ENCODE data around the gene FGFR1OP2. TPM values are rescaled to one million over a fixed set of nuclear protein-coding genes. Genes with fewer than 3 reads are reported as not detected.

The FGFR1OP2 gene
- total RNA-seq, 2 donors from 2014 or later: 42.2 to 71.3 TPM

DNA sequence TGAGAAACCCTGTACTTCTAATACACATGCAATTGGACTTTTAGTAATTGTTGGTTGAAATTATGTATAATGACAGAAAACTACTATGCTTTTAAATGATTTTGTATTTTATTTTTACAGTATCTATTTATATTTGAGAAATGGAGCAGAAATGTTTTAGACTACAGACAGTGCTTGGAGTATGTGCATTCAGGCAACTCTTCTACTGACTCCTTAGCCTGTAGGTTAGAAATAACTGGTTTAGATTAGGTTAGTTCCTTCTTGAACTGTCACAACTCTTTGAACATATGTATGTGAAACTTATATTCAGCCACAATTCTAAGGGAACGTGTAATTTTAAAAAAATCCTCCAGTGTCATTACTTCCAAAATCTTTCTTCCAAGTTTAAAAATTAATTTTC lies 1.7 kb downstream of the FGFR1OP2 start:
- Histone ChIP-seq H3K4me3 (ENCODE audit: low read length) (peak overlapping the region; percentile 98), H3K27me3 (ENCODE audit: control insufficient read depth, insufficient read depth, low read length, poor library complexity, severe bottlenecking) (no peaks in the 10 kb centered on the region), H3K9ac (ENCODE audit: extremely low read depth, low read length, poor library complexity, severe bottlenecking) (peak overlapping the region; percentile 21), H3K27ac (ENCODE audit: low read depth, low read length) (no peak overlapping the region), H3K9me3 (ENCODE audit: control insufficient read depth, low read length) (peaks cover 13% of the 10 kb centered on the region), H3K36me3 (ENCODE audit: control insufficient read depth, insufficient read depth, low read length) (no peaks in the 10 kb centered on the region), H3K4me1 (ENCODE audit: control insufficient read depth, insufficient read depth, low read length) (peaks cover 3% of the 10 kb centered on the region)
- 71 to 90% methylated on average over 1 of the region's 1 CpG for WGBS, 2 experiments (ENCODE audit: insufficient coverage in 1 of 2, insufficient read length in 1 of 2)
- no peak overlapping the region for H3K27ac Mint-ChIP-seq
- no peak for DNase-seq
- peaks cover 10% of the 10 kb centered on the region for H3K9me3 Mint-ChIP-seq
- H3K27me3 Mint-ChIP-seq (ENCODE audit: insufficient read depth): no peaks in the 10 kb centered on the region
- peak overlapping the region; percentile 86 for H3K4me3 Mint-ChIP-seq
- TF ChIP-seq, protein P1, sequence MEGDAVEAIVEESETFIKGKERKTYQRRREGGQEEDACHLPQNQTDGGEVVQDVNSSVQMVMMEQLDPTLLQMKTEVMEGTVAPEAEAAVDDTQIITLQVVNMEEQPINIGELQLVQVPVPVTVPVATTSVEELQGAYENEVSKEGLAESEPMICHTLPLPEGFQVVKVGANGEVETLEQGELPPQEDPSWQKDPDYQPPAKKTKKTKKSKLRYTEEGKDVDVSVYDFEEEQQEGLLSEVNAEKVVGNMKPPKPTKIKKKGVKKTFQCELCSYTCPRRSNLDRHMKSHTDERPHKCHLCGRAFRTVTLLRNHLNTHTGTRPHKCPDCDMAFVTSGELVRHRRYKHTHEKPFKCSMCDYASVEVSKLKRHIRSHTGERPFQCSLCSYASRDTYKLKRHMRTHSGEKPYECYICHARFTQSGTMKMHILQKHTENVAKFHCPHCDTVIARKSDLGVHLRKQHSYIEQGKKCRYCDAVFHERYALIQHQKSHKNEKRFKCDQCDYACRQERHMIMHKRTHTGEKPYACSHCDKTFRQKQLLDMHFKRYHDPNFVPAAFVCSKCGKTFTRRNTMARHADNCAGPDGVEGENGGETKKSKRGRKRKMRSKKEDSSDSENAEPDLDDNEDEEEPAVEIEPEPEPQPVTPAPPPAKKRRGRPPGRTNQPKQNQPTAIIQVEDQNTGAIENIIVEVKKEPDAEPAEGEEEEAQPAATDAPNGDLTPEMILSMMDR (conservative IDR thresholded peaks at IDR 0.05): no peak
- peaks cover 28% of the 10 kb centered on the region for H3K4me1 Mint-ChIP-seq
- H3K36me3 Mint-ChIP-seq (ENCODE audit: low read depth): peaks cover 11% of the 10 kb centered on the region

DNA sequence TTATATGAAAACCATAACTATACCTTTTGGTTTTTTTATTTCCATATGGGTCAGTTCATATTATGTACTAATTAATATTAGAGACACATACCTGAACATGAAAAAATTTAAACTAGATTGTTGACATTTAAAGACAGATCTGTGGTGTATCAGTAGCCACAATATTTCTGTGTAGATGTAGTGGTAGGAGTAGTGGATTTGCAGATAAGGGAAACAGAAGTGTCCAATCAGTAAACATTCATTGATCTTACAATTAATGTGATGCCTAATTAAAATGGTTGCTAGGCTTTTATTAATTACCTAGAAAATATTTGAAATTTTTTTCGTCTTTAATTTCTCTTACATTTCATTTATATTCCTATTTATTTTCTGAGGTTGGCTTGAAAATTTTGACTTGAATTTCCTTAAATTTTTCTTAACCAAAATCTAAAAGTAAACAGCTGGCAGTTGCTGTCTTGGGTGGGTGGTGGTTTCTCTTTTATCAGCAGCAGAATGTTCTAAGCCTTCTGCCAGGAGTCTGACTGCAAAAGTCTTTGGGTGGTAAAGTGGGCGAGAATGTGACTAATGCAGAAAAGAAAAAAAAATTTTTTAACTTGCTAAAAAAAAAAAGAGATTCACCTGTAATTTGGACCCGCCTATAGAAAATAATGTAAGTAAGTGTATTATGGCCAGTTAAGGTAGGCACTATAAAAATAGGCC lies 2.4 kb downstream of the FGFR1OP2 start:
- Mint-ChIP-seq H3K27ac (no peak overlapping the region), H3K9me3 (peaks cover 14% of the 10 kb centered on the region), H3K36me3 (ENCODE audit: low read depth) (peaks cover 13% of the 10 kb centered on the region), H3K27me3 (ENCODE audit: insufficient read depth) (no peaks in the 10 kb centered on the region), H3K4me1 (peaks cover 26% of the 10 kb centered on the region), H3K4me3 (no peak overlapping the region)
- WGBS, 2 experiments (ENCODE audit: insufficient coverage in 1 of 2, insufficient read length in 1 of 2): 97% methylated on average over 2 of the region's 3 CpGs; no CpG with 5 or more reads in 1 of the 2 experiments
- TF ChIP-seq, protein P1 (conservative IDR thresholded peaks at IDR 0.05): no peak
- H3K4me1 ChIP-seq (ENCODE audit: control insufficient read depth, insufficient read depth, low read length): peaks cover 3% of the 10 kb centered on the region
- H3K9me3 ChIP-seq (ENCODE audit: control insufficient read depth, low read length): peaks cover 16% of the 10 kb centered on the region
- no peaks in the 10 kb centered on the region for H3K36me3 ChIP-seq (ENCODE audit: control insufficient read depth, insufficient read depth, low read length)
- H3K27ac ChIP-seq (ENCODE audit: low read depth, low read length): no peak overlapping the region
- DNase-seq: no peak
- no peaks in the 10 kb centered on the region for H3K27me3 ChIP-seq (ENCODE audit: control insufficient read depth, insufficient read depth, low read length, poor library complexity, severe bottlenecking)
- no peak overlapping the region for H3K9ac ChIP-seq (ENCODE audit: extremely low read depth, low read length, poor library complexity, severe bottlenecking)
- H3K4me3 ChIP-seq (ENCODE audit: low read length): peak overlapping the region; percentile 98

DNA sequence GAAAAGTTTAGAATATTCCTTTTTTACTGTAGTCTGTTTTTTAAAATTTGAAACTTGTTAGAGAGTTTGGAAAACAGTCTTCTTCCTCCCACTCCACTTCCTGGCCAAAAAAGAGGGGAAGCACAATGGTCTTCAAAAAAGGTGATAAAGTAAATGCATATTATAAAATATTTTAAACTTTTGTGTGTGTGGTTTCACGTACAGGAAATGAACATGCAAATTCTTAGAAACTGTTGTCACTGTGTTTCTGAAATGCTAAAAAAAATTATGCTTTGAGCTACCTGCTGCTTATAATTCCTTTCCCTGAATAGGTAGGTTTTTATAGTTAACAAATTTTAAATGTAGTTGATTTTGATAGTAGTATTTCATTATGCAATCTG lies 2.9 kb downstream of the FGFR1OP2 start:
- Mint-ChIP-seq H3K4me1 (peaks cover 22% of the 10 kb centered on the region), H3K9me3 (peaks cover 19% of the 10 kb centered on the region), H3K27me3 (ENCODE audit: insufficient read depth) (no peaks in the 10 kb centered on the region), H3K4me3 (no peak overlapping the region), H3K27ac (no peak overlapping the region), H3K36me3 (ENCODE audit: low read depth) (peaks cover 18% of the 10 kb centered on the region)
- Histone ChIP-seq H3K36me3 (ENCODE audit: control insufficient read depth, insufficient read depth, low read length) (no peaks in the 10 kb centered on the region), H3K27me3 (ENCODE audit: control insufficient read depth, insufficient read depth, low read length, poor library complexity, severe bottlenecking) (no peaks in the 10 kb centered on the region), H3K9me3 (ENCODE audit: control insufficient read depth, low read length) (peaks cover 16% of the 10 kb centered on the region), H3K4me3 (ENCODE audit: low read length) (no peak overlapping the region), H3K4me1 (ENCODE audit: control insufficient read depth, insufficient read depth, low read length) (peaks cover 3% of the 10 kb centered on the region), H3K27ac (ENCODE audit: low read depth, low read length) (no peak overlapping the region), H3K9ac (ENCODE audit: extremely low read depth, low read length, poor library complexity, severe bottlenecking) (no peak overlapping the region)
- TF ChIP-seq, protein P1 (conservative IDR thresholded peaks at IDR 0.05): no peak
- WGBS, 2 experiments (ENCODE audit: insufficient coverage in 1 of 2, insufficient read length in 1 of 2): 90% methylated on average over 1 of the region's 1 CpG; no CpG with 5 or more reads in 1 of the 2 experiments
- DNase-seq: no peak

All from endodermal cell (in vitro differentiated cells).